ENCODE data around the gene ACAA1.

The ACAA1 gene

GRCh38 chr3:38127611-38128302 lies 9.2 kb downstream of the ACAA1 start:
- H3K4me1 ChIP-seq (ENCODE audit: control insufficient read depth in 2 of 2, insufficient read depth in 2 of 2, low read length in 2 of 2): peaks cover 4 to 14% of the 10 kb centered on the region in 2 donors
- no peaks in the 10 kb centered on the region for H3K27me3 ChIP-seq (ENCODE audit: control insufficient read depth in 2 of 2, insufficient read depth in 2 of 2, low read length in 2 of 2)
- no peaks in the 10 kb centered on the region for H3K9me3 ChIP-seq (ENCODE audit: control insufficient read depth in 2 of 2, low read length in 2 of 2)
- no peak overlapping the region for H3K27ac ChIP-seq (ENCODE audit: low read depth in 2 of 2, low read length in 2 of 2)
- peaks cover 76 to 90% of the 10 kb centered on the region in 2 donors for H3K36me3 ChIP-seq (ENCODE audit: control insufficient read depth in 2 of 2, insufficient read depth in 2 of 2, low read length in 2 of 2)
- no peak overlapping the region for H3K4me3 ChIP-seq (ENCODE audit: low read length in 2 of 2)
- H3K9ac ChIP-seq (ENCODE audit: low read depth in 1 of 2, low read length in 2 of 2): no peak overlapping the region

- Histone ChIP-seq H3K4me1 (ENCODE audit: control insufficient read depth in 2 of 2, insufficient read depth in 2 of 2, low read length in 2 of 2) (peaks cover 2 to 5% of the 10 kb centered on the region in 2 donors), H3K27ac (ENCODE audit: low read depth in 2 of 2, low read length in 2 of 2) (no peak overlapping the region), H3K36me3 (ENCODE audit: control insufficient read depth in 2 of 2, insufficient read depth in 2 of 2, low read length in 2 of 2) (peaks cover 76 to 90% of the 10 kb centered on the region in 2 donors), H3K27me3 (ENCODE audit: control insufficient read depth in 2 of 2, insufficient read depth in 2 of 2, low read length in 2 of 2) (no peaks in the 10 kb centered on the region), H3K9ac (ENCODE audit: low read depth in 1 of 2, low read length in 2 of 2) (no peak overlapping the region), H3K4me3 (ENCODE audit: low read length in 2 of 2) (no peak overlapping the region), H3K9me3 (ENCODE audit: control insufficient read depth in 2 of 2, low read length in 2 of 2) (no peaks in the 10 kb centered on the region)
These were observed 10.6 kb downstream of the ACAA1 start for GRCh38 chr3:38126121-38126892.

- Histone ChIP-seq H3K36me3 (ENCODE audit: control insufficient read depth in 2 of 2, insufficient read depth in 2 of 2, low read length in 2 of 2) (peaks cover 79 to 90% of the 10 kb centered on the region in 2 donors), H3K9me3 (ENCODE audit: control insufficient read depth in 2 of 2, low read length in 2 of 2) (no peaks in the 10 kb centered on the region), H3K9ac (ENCODE audit: low read depth in 1 of 2, low read length in 2 of 2) (no peak overlapping the region), H3K27ac (ENCODE audit: low read depth in 2 of 2, low read length in 2 of 2) (no peak overlapping the region), H3K4me1 (ENCODE audit: control insufficient read depth in 2 of 2, insufficient read depth in 2 of 2, low read length in 2 of 2) (peaks cover 0 to under 1% of the 10 kb centered on the region in 2 donors), H3K4me3 (ENCODE audit: low read length in 2 of 2) (no peak overlapping the region), H3K27me3 (ENCODE audit: control insufficient read depth in 2 of 2, insufficient read depth in 2 of 2, low read length in 2 of 2) (no peaks in the 10 kb centered on the region)
These were observed 11.4 kb downstream of the ACAA1 start for GRCh38 chr3:38125305-38126120.

GRCh38 chr3:38124324-38125122 lies 12.4 kb downstream of the ACAA1 start:
- no peaks in the 10 kb centered on the region for H3K9me3 ChIP-seq (ENCODE audit: control insufficient read depth in 2 of 2, low read length in 2 of 2)
- H3K9ac ChIP-seq (ENCODE audit: low read depth in 1 of 2, low read length in 2 of 2): no peak overlapping the region
- H3K27me3 ChIP-seq (ENCODE audit: control insufficient read depth in 2 of 2, insufficient read depth in 2 of 2, low read length in 2 of 2): no peaks in the 10 kb centered on the region
- peaks cover 78 to 90% of the 10 kb centered on the region in 2 donors for H3K36me3 ChIP-seq (ENCODE audit: control insufficient read depth in 2 of 2, insufficient read depth in 2 of 2, low read length in 2 of 2)
- H3K4me1 ChIP-seq (ENCODE audit: control insufficient read depth in 2 of 2, insufficient read depth in 2 of 2, low read length in 2 of 2): no peaks in the 10 kb centered on the region
- no peak overlapping the region for H3K4me3 ChIP-seq (ENCODE audit: low read length in 2 of 2)
- H3K27ac ChIP-seq (ENCODE audit: low read depth in 2 of 2, low read length in 2 of 2): no peak overlapping the region

GRCh38 chr3:38122712-38123290 lies 14.1 kb downstream of the ACAA1 start:
- Histone ChIP-seq H3K9ac (ENCODE audit: low read depth in 1 of 2, low read length in 2 of 2) (no peak overlapping the region), H3K27ac (ENCODE audit: low read depth in 2 of 2, low read length in 2 of 2) (no peak overlapping the region), H3K4me1 (ENCODE audit: control insufficient read depth in 2 of 2, insufficient read depth in 2 of 2, low read length in 2 of 2) (no peaks in the 10 kb centered on the region), H3K27me3 (ENCODE audit: control insufficient read depth in 2 of 2, insufficient read depth in 2 of 2, low read length in 2 of 2) (no peaks in the 10 kb centered on the region), H3K4me3 (ENCODE audit: low read length in 2 of 2) (no peak overlapping the region), H3K36me3 (ENCODE audit: control insufficient read depth in 2 of 2, insufficient read depth in 2 of 2, low read length in 2 of 2) (peaks cover 63 to 76% of the 10 kb centered on the region in 2 donors), H3K9me3 (ENCODE audit: control insufficient read depth in 2 of 2, low read length in 2 of 2) (no peaks in the 10 kb centered on the region)

- Histone ChIP-seq H3K36me3 (ENCODE audit: control insufficient read depth in 2 of 2, insufficient read depth in 2 of 2, low read length in 2 of 2) (peaks cover 54 to 67% of the 10 kb centered on the region in 2 donors), H3K27me3 (ENCODE audit: control insufficient read depth in 2 of 2, insufficient read depth in 2 of 2, low read length in 2 of 2) (no peaks in the 10 kb centered on the region), H3K27ac (ENCODE audit: low read depth in 2 of 2, low read length in 2 of 2) (no peak overlapping the region), H3K9ac (ENCODE audit: low read depth in 1 of 2, low read length in 2 of 2) (no peak overlapping the region), H3K4me3 (ENCODE audit: low read length in 2 of 2) (no peak overlapping the region), H3K4me1 (ENCODE audit: control insufficient read depth in 2 of 2, insufficient read depth in 2 of 2, low read length in 2 of 2) (peaks cover 0 to 1% of the 10 kb centered on the region in 2 donors), H3K9me3 (ENCODE audit: control insufficient read depth in 2 of 2, low read length in 2 of 2) (no peaks in the 10 kb centered on the region)
These were observed 15.0 kb downstream of the ACAA1 start for GRCh38 chr3:38121832-38122461.

GRCh38 chr3:38121451-38121831 lies 15.5 kb downstream of the ACAA1 start:
- Histone ChIP-seq H3K9ac (ENCODE audit: low read depth in 1 of 2, low read length in 2 of 2) (no peak overlapping the region), H3K27ac (ENCODE audit: low read depth in 2 of 2, low read length in 2 of 2) (no peak overlapping the region)

GRCh38 chr3:38120693-38121450 lies 16.1 kb downstream of the ACAA1 start:
- no peak overlapping the region for H3K9ac ChIP-seq (ENCODE audit: low read depth in 1 of 2, low read length in 2 of 2)
- no peaks in the 10 kb centered on the region for H3K27me3 ChIP-seq (ENCODE audit: control insufficient read depth in 2 of 2, insufficient read depth in 2 of 2, low read length in 2 of 2)
- peaks cover 0 to 7% of the 10 kb centered on the region in 2 donors for H3K4me1 ChIP-seq (ENCODE audit: control insufficient read depth in 2 of 2, insufficient read depth in 2 of 2, low read length in 2 of 2)
- no peak overlapping the region for H3K27ac ChIP-seq (ENCODE audit: low read depth in 2 of 2, low read length in 2 of 2)
- no peaks in the 10 kb centered on the region for H3K9me3 ChIP-seq (ENCODE audit: control insufficient read depth in 2 of 2, low read length in 2 of 2)
- no peak overlapping the region for H3K4me3 ChIP-seq (ENCODE audit: low read length in 2 of 2)
- H3K36me3 ChIP-seq (ENCODE audit: control insufficient read depth in 2 of 2, insufficient read depth in 2 of 2, low read length in 2 of 2): peaks cover 44 to 57% of the 10 kb centered on the region in 2 donors

More at GRCh38 chr3:38121451-38121831, 15.5 kb downstream of the ACAA1 start:
- Histone ChIP-seq H3K27me3 (ENCODE audit: control insufficient read depth in 2 of 2, insufficient read depth in 2 of 2, low read length in 2 of 2) (no peaks in the 10 kb centered on the region), H3K4me3 (ENCODE audit: low read length in 2 of 2) (no peak overlapping the region), H3K4me1 (ENCODE audit: control insufficient read depth in 2 of 2, insufficient read depth in 2 of 2, low read length in 2 of 2) (peaks cover 0 to 6% of the 10 kb centered on the region in 2 donors), H3K36me3 (ENCODE audit: control insufficient read depth in 2 of 2, insufficient read depth in 2 of 2, low read length in 2 of 2) (peaks cover 50 to 62% of the 10 kb centered on the region in 2 donors), H3K9me3 (ENCODE audit: control insufficient read depth in 2 of 2, low read length in 2 of 2) (no peaks in the 10 kb centered on the region)
